ENCODE measurements around the gene ZCCHC10.
"Not testable (repeated sequence)": the region's sequence is repeated elsewhere in the genome, so short reads cannot be mapped to it uniquely, and the experiment has no call there.

The ZCCHC10 gene

GRCh38 chr5:133015466-133015865 lies 10.9 kb downstream of the ZCCHC10 start:
- H3K79me1 ChIP-seq (ENCODE audit: low read depth, low read length): peaks cover 6% of the 10 kb centered on the region
- no CpG with 5 or more reads among the region's 1 CpG for WGBS, 2 donors (ENCODE audit: extremely low coverage in 2 of 2, insufficient read length in 2 of 2, insufficient replicate concordance in 1 of 2)
- H2BK15ac ChIP-seq (ENCODE audit: low read length): no peak overlapping the region
- no peak overlapping the region for H2BK120ac ChIP-seq (ENCODE audit: low read depth, low read length)
- H3K36me3 ChIP-seq (replicated peaks in 1 of 2; ENCODE audit: control insufficient read depth in 2 of 2, insufficient read depth in 2 of 2, low read length in 2 of 2): peaks cover 0 to 52% of the 10 kb centered on the region in 2 donors
- no peaks in the 10 kb centered on the region for H3K4me1 ChIP-seq (ENCODE audit: control insufficient read depth in 2 of 2, insufficient read depth in 1 of 2, low read depth in 1 of 2, low read length in 2 of 2)
- H3K4me3 ChIP-seq (ENCODE audit: low read length in 2 of 2): no peak overlapping the region
- no peak overlapping the region for H3K14ac ChIP-seq (ENCODE audit: low read length)
- no peak overlapping the region for H3K4ac ChIP-seq (ENCODE audit: low read length)
- no peak overlapping the region for H4K91ac ChIP-seq (ENCODE audit: low read depth, low read length, poor library complexity)
- no peaks in the 10 kb centered on the region for H3K9me3 ChIP-seq (replicated peaks in 1 of 2; ENCODE audit: control insufficient read depth in 2 of 2, insufficient read depth in 1 of 2, low read depth in 1 of 2, low read length in 2 of 2)
- no peak overlapping the region for H2BK12ac ChIP-seq (ENCODE audit: low read length)
- DNase-seq (ENCODE audit: low spot score): no peak
- H3K4me2 ChIP-seq (ENCODE audit: insufficient read depth, low read length, poor library complexity, severe bottlenecking): no peak overlapping the region
- H2BK5ac ChIP-seq (ENCODE audit: low read length): no peak overlapping the region
- H3K27ac ChIP-seq (replicated peaks; ENCODE audit: low read length): no peak overlapping the region
- no peak overlapping the region for H2AK5ac ChIP-seq (ENCODE audit: low read depth, low read length)
- H3K18ac ChIP-seq (ENCODE audit: low read length): no peak overlapping the region
- no peaks in the 10 kb centered on the region for H3K27me3 ChIP-seq (ENCODE audit: control insufficient read depth in 3 of 3, insufficient read depth in 3 of 3, low read depth in 1 of 3, low read length in 3 of 3)
- H2AFZ ChIP-seq (ENCODE audit: low read length): no peak overlapping the region
- no peak overlapping the region for H3K23ac ChIP-seq (ENCODE audit: low read depth, low read length, poor library complexity)
- H4K8ac ChIP-seq (ENCODE audit: low read depth, low read length): no peak overlapping the region
- no peak overlapping the region for H3K9ac ChIP-seq (ENCODE audit: low read depth, low read length, poor library complexity)

- not testable (repeated sequence) for H2AK5ac ChIP-seq (ENCODE audit: low read depth, low read length); DNase-seq (ENCODE audit: low spot score); H3K9me3 ChIP-seq (replicated peaks in 1 of 2; ENCODE audit: control insufficient read depth in 2 of 2, insufficient read depth in 1 of 2, low read depth in 1 of 2, low read length in 2 of 2); H2AFZ ChIP-seq (ENCODE audit: low read length); H4K8ac ChIP-seq (ENCODE audit: low read depth, low read length); H3K4me2 ChIP-seq (ENCODE audit: insufficient read depth, low read length, poor library complexity, severe bottlenecking); H3K14ac ChIP-seq (ENCODE audit: low read length); H2BK5ac ChIP-seq (ENCODE audit: low read length); H3K79me1 ChIP-seq (ENCODE audit: low read depth, low read length); H3K18ac ChIP-seq (ENCODE audit: low read length); H3K4me3 ChIP-seq (ENCODE audit: low read length in 2 of 2); H2BK12ac ChIP-seq (ENCODE audit: low read length); H3K27ac ChIP-seq (replicated peaks; ENCODE audit: low read length); H3K23ac ChIP-seq (ENCODE audit: low read depth, low read length, poor library complexity); H4K91ac ChIP-seq (ENCODE audit: low read depth, low read length, poor library complexity); H3K9ac ChIP-seq (ENCODE audit: low read depth, low read length, poor library complexity); H2BK120ac ChIP-seq (ENCODE audit: low read depth, low read length); H3K27me3 ChIP-seq (ENCODE audit: control insufficient read depth in 3 of 3, insufficient read depth in 3 of 3, low read depth in 1 of 3, low read length in 3 of 3); H2BK15ac ChIP-seq (ENCODE audit: low read length); H3K4ac ChIP-seq (ENCODE audit: low read length); H3K4me1 ChIP-seq (ENCODE audit: control insufficient read depth in 2 of 2, insufficient read depth in 1 of 2, low read depth in 1 of 2, low read length in 2 of 2)
- no CpG with 5 or more reads among the region's 6 CpGs for WGBS, 2 donors (ENCODE audit: extremely low coverage in 2 of 2, insufficient read length in 2 of 2, insufficient replicate concordance in 1 of 2)
- peaks cover 0 to 39% of the 10 kb centered on the region in 2 donors for H3K36me3 ChIP-seq (replicated peaks in 1 of 2; ENCODE audit: control insufficient read depth in 2 of 2, insufficient read depth in 2 of 2, low read length in 2 of 2)
These were observed 17.9 kb downstream of the ZCCHC10 start for GRCh38 chr5:133008455-133008854.

DNA sequence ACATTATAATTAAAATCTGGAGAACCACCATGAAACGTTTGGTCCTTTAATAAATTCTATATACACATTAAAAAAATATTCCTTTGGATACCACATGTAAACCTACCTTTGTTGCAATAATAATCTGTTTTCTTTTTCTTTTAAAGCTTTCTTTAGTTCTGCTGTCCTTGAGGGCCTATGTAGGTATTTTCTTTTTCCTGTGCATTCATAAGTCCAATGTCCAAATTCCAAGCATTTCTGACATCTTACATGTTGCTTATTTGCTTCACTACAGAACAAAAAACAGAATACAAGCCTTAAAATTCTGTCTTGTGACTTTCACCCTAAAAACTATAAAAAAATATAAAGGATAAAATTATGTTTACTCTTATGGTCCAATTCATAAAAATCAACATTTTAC lies 19.7 kb downstream of the ZCCHC10 start:
- Histone ChIP-seq H4K91ac (ENCODE audit: low read depth, low read length, poor library complexity) (no peak overlapping the region), H2BK5ac (ENCODE audit: low read length) (no peak overlapping the region), H3K14ac (ENCODE audit: low read length) (no peak overlapping the region), H3K4me1 (ENCODE audit: control insufficient read depth in 2 of 2, insufficient read depth in 1 of 2, low read depth in 1 of 2, low read length in 2 of 2) (no peaks in the 10 kb centered on the region), H2BK120ac (ENCODE audit: low read depth, low read length) (no peak overlapping the region), H3K79me1 (ENCODE audit: low read depth, low read length) (no peaks in the 10 kb centered on the region), H3K18ac (ENCODE audit: low read length) (no peak overlapping the region), H3K4me3 (ENCODE audit: low read length in 2 of 2) (no peak overlapping the region), H2AK5ac (ENCODE audit: low read depth, low read length) (no peak overlapping the region), H3K27ac (replicated peaks; ENCODE audit: low read length) (no peak overlapping the region), H4K8ac (ENCODE audit: low read depth, low read length) (no peak overlapping the region), H3K4ac (ENCODE audit: low read length) (no peak overlapping the region), H3K36me3 (replicated peaks in 1 of 2; ENCODE audit: control insufficient read depth in 2 of 2, insufficient read depth in 2 of 2, low read length in 2 of 2) (peaks cover 2 to 53% of the 10 kb centered on the region in 2 donors), H2AFZ (ENCODE audit: low read length) (no peak overlapping the region), H3K23ac (ENCODE audit: low read depth, low read length, poor library complexity) (no peak overlapping the region), H2BK12ac (ENCODE audit: low read length) (no peak overlapping the region), H3K9ac (ENCODE audit: low read depth, low read length, poor library complexity) (no peak overlapping the region), H3K4me2 (ENCODE audit: insufficient read depth, low read length, poor library complexity, severe bottlenecking) (no peak overlapping the region), H2BK15ac (ENCODE audit: low read length) (no peak overlapping the region), H3K27me3 (ENCODE audit: control insufficient read depth in 3 of 3, insufficient read depth in 3 of 3, low read depth in 1 of 3, low read length in 3 of 3) (no peaks in the 10 kb centered on the region), H3K9me3 (replicated peaks in 1 of 2; ENCODE audit: control insufficient read depth in 2 of 2, insufficient read depth in 1 of 2, low read depth in 1 of 2, low read length in 2 of 2) (no peaks in the 10 kb centered on the region)
- no peak for DNase-seq (ENCODE audit: low spot score)
- no CpG with 5 or more reads among the region's 1 CpG for WGBS, 2 donors (ENCODE audit: extremely low coverage in 2 of 2, insufficient read length in 2 of 2, insufficient replicate concordance in 1 of 2)

DNA sequence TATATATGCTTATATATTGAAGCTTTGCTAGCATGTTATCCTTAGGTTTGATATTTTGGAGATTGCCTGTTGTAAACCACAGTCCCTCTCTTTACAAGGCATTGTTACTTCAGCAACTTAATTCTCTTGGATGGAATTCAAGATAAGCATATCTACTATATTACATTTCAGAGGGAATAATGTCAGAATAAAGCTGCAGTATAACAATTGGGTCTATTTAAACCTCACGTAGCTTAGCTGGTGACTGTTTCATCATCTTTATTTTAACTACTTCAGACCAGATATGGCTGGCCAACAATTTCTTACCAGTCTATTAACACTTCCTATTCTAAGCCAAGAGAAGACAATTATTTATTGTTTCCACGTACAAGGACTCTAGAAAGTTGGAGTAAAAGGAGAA lies 27.1 kb downstream of the ZCCHC10 start:
- no peak for DNase-seq (ENCODE audit: low spot score)
- Histone ChIP-seq H3K27ac (replicated peaks; ENCODE audit: low read length) (no peak overlapping the region), H3K18ac (ENCODE audit: low read length) (no peak overlapping the region), H2AFZ (ENCODE audit: low read length) (no peak overlapping the region), H3K9me3 (replicated peaks in 1 of 2; ENCODE audit: control insufficient read depth in 2 of 2, insufficient read depth in 1 of 2, low read depth in 1 of 2, low read length in 2 of 2) (no peaks in the 10 kb centered on the region), H2BK15ac (ENCODE audit: low read length) (no peak overlapping the region), H3K9ac (ENCODE audit: low read depth, low read length, poor library complexity) (no peak overlapping the region), H3K79me1 (ENCODE audit: low read depth, low read length) (no peaks in the 10 kb centered on the region), H3K14ac (ENCODE audit: low read length) (no peak overlapping the region), H4K8ac (ENCODE audit: low read depth, low read length) (no peak overlapping the region), H2BK12ac (ENCODE audit: low read length) (no peak overlapping the region), H3K4ac (ENCODE audit: low read length) (no peak overlapping the region), H3K36me3 (replicated peaks in 1 of 2; ENCODE audit: control insufficient read depth in 2 of 2, insufficient read depth in 2 of 2, low read length in 2 of 2) (peaks cover 4 to 52% of the 10 kb centered on the region in 2 donors), H2BK120ac (ENCODE audit: low read depth, low read length) (no peak overlapping the region), H3K4me1 (ENCODE audit: control insufficient read depth in 2 of 2, insufficient read depth in 1 of 2, low read depth in 1 of 2, low read length in 2 of 2) (no peaks in the 10 kb centered on the region), H2BK5ac (ENCODE audit: low read length) (no peak overlapping the region), H3K23ac (ENCODE audit: low read depth, low read length, poor library complexity) (no peak overlapping the region), H2AK5ac (ENCODE audit: low read depth, low read length) (no peak overlapping the region), H4K91ac (ENCODE audit: low read depth, low read length, poor library complexity) (no peak overlapping the region), H3K4me3 (ENCODE audit: low read length in 2 of 2) (no peak overlapping the region), H3K27me3 (ENCODE audit: control insufficient read depth in 3 of 3, insufficient read depth in 3 of 3, low read depth in 1 of 3, low read length in 3 of 3) (no peaks in the 10 kb centered on the region), H3K4me2 (ENCODE audit: insufficient read depth, low read length, poor library complexity, severe bottlenecking) (no peak overlapping the region)
- no CpG with 5 or more reads among the region's 2 CpGs for WGBS, 2 donors (ENCODE audit: extremely low coverage in 2 of 2, insufficient read length in 2 of 2, insufficient replicate concordance in 1 of 2)

All from neuronal stem cell (in vitro differentiated cells).